CD14-positive monocyte (primary cell): ENCODE data around the gene KYNU. TPM values are rescaled to one million over a fixed set of nuclear protein-coding genes. Genes with fewer than 3 reads are reported as not detected.
A peak's percentile ranks its signal among the peaks of the same experiment; 100 is the strongest.
"Not testable (repeated sequence)": the region's sequence is repeated elsewhere in the genome, so short reads cannot be mapped to it uniquely, and the experiment has no call there.

ENCODE experiments used
- DNase-seq, 3 donors: peaks; one replicate each; pipeline ENCODE4 v3.0.0-alpha.2; 2011 to 2022
- H2AFZ ChIP-seq: 2 replicates; pipeline ENCODE4 v1.6.0; 2012; ENCODE audit warnings: mild to moderate bottlenecking, low read depth, low read length, inconsistent platforms; ENCODE audit not compliant: insufficient read depth, poor library complexity, severe bottlenecking
- H3K27ac ChIP-seq, 2 donors: 1 replicate in 1 of 2; 2 replicates in 1 of 2; pipeline ENCODE4 v1.5.1; 2012 to 2013; ENCODE audit warnings: low read length in 2 of 2, control low read depth in 1 of 2, inconsistent platforms in 1 of 2, low read depth in 1 of 2, mild to moderate bottlenecking in 1 of 2
- H3K27me3 ChIP-seq, 2 donors: one replicate each; pipeline versions ENCODE4 v1.6.0 to v1.6.1; 2011 to 2013; ENCODE audit warnings: low read length in 2 of 2; ENCODE audit not compliant: control insufficient read depth in 2 of 2, insufficient read depth in 2 of 2
- H3K36me3 ChIP-seq, 2 donors: replicated peaks in 1 of 2; 1 replicate in 1 of 2; 2 replicates in 1 of 2; pipeline versions ENCODE4 v1.5.1 to v1.6.1; 2012 to 2013; ENCODE audit warnings: low read length in 2 of 2, control low read depth in 1 of 2, inconsistent platforms in 1 of 2, mild to moderate bottlenecking in 1 of 2; ENCODE audit not compliant: insufficient read depth in 2 of 2, control insufficient read depth in 1 of 2
- H3K4me1 ChIP-seq, 2 donors: 1 replicate in 1 of 2; 2 replicates in 1 of 2; pipeline versions ENCODE4 v1.5.1 to v1.6.1; 2012 to 2013; ENCODE audit warnings: low read length in 2 of 2, control low read depth in 1 of 2, inconsistent platforms in 1 of 2, mild to moderate bottlenecking in 1 of 2, moderate library complexity in 1 of 2; ENCODE audit not compliant: insufficient read depth in 2 of 2, control insufficient read depth in 1 of 2
- H3K4me2 ChIP-seq: replicated peaks from 2 replicates; pipeline ENCODE3; 2012; ENCODE audit warnings: low read length, moderate library complexity, mild to moderate bottlenecking; ENCODE audit not compliant: poor library complexity, severe bottlenecking; ENCODE audit errors: extremely low read depth
- H3K4me3 ChIP-seq, 3 experiments: fragments of 200-600 bp in 1 of 3; sonication (generic) in 1 of 3; replicated peaks in 1 of 3; 1 replicate in 2 of 3; 2 replicates in 1 of 3; pipeline ENCODE4 v1.5.1; 2011 to 2013; ENCODE audit warnings: low read length in 3 of 3, mild to moderate bottlenecking in 3 of 3, control low read depth in 2 of 3, low read depth in 2 of 3, inconsistent platforms in 1 of 3, moderate library complexity in 1 of 3
- H3K79me2 ChIP-seq: 2 replicates; pipeline ENCODE4 v1.6.0; 2012; ENCODE audit warnings: mild to moderate bottlenecking, control low read depth, inconsistent platforms, low read length, moderate library complexity; ENCODE audit not compliant: insufficient read depth
- H3K9ac ChIP-seq: 2 replicates; pipeline ENCODE4 v1.6.0; 2017; ENCODE audit warnings: low read length, mild to moderate bottlenecking; ENCODE audit not compliant: insufficient read depth, poor library complexity, severe bottlenecking
- H3K9me3 ChIP-seq, 2 donors: replicated peaks in 1 of 2; 1 replicate in 1 of 2; 2 replicates in 1 of 2; pipeline versions ENCODE4 v1.5.1 to v1.6.1; 2012 to 2013; ENCODE audit warnings: low read length in 2 of 2, control low read depth in 1 of 2; ENCODE audit not compliant: control insufficient read depth in 1 of 2, insufficient read depth in 1 of 2
- H4K20me1 ChIP-seq: 2 replicates; pipeline ENCODE4 v1.6.0; 2012; ENCODE audit warnings: mild to moderate bottlenecking, low read length, control low read depth, moderate library complexity; ENCODE audit not compliant: insufficient read depth
- H3K27ac Mint-ChIP-seq, 7 donors: one replicate each; pipeline ENCODE4 v1.8.0; 2020; ENCODE audit warnings: mild to moderate bottlenecking in 7 of 7, mixed read lengths in 7 of 7, moderate library complexity in 6 of 7, inconsistent platforms in 2 of 7
- H3K27me3 Mint-ChIP-seq, 3 donors: one replicate each; pipeline ENCODE4 v1.8.0; 2021 to 2022; ENCODE audit warnings: low read depth in 3 of 3, mild to moderate bottlenecking in 3 of 3, mixed read lengths in 3 of 3, moderate library complexity in 3 of 3, inconsistent platforms in 1 of 3
- H3K36me3 Mint-ChIP-seq, 2 donors: one replicate each; pipeline ENCODE4 v1.8.0; 2020; ENCODE audit warnings: mixed read lengths in 2 of 2, inconsistent platforms in 1 of 2, mild to moderate bottlenecking in 1 of 2
- H3K4me1 Mint-ChIP-seq: one replicate; pipeline ENCODE4 v1.8.0; 2020; ENCODE audit warnings: mild to moderate bottlenecking, mixed read lengths
- H3K4me3 Mint-ChIP-seq, 2 donors: one replicate each; pipeline ENCODE4 v1.8.0; 2020; ENCODE audit warnings: mild to moderate bottlenecking in 2 of 2, mixed read lengths in 2 of 2, moderate library complexity in 1 of 2
- H3K9me3 Mint-ChIP-seq, 7 donors: one replicate each; pipeline ENCODE4 v1.8.0; 2020 to 2022; ENCODE audit warnings: mixed read lengths in 7 of 7, mild to moderate bottlenecking in 6 of 7, moderate library complexity in 6 of 7, inconsistent platforms in 2 of 7
- CTCF ChIP-seq: fragments of 200-600 bp; IDR thresholded peaks from one replicate; pipeline ENCODE4 v1.8.0; 2022; ENCODE audit warnings: antibody characterized with exemption, mild to moderate bottlenecking
- WGBS: methylation state at CpG from one replicate; pipeline ENCODE4 v1.1.5; 2013; ENCODE audit warnings: missing lambda C conversion rate; ENCODE audit not compliant: insufficient coverage; 5-methylcytosine and 5-hydroxymethylcytosine counted together
- intact Hi-C, 2 donors: fragments of 100-400 bp; cut with micrococcal nuclease; formaldehyde crosslinking; loops; one replicate each; pipeline versions ENCODE4 v1.15.0 to v1.15.1; 2023
- polyA plus RNA-seq, 3 donors: library from polyadenylated mRNA; depleted of rRNA in 1 of 3; unstranded in 2 of 3; stranded (reverse) in 1 of 3; fragments of 300-500 nt in 2 of 3; fragments of >200 nt in 1 of 3; fragmentation: Illumina TruSeq in 2 of 3; gene quantifications; 1 replicate in 2 of 3; 2 replicates in 1 of 3; pipeline ENCODE4 v1.2.3, GENCODE V29; 2012 to 2021

Gene KYNU
- polyA plus RNA-seq, 3 donors = 40.7 to 132 (median 131) TPM

DNA sequence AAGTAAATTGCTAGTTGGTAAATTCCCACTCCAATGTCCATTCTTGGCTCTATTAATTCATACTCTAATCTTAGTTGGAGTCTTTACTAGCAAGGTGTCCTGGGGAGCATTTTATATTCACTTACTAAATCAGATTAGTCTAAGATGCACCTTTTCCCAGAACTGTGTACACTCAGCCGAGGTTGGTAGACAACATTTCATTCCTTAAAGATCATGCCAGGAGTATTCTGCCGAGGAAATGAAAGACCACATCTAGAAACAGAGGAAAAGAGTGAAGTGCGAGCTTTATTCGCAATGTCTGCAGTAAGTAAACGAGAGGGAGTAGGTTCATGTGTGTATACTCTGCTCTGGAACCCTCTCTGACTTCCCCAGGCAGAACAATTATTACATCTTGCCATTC lies 14.6 kb upstream of the KYNU start:
- peaks cover 56% of the 10 kb centered on the region for H3K4me1 Mint-ChIP-seq
- intact Hi-C loops = no loop called here

GRCh38 chr2:142863485-142863961 lies 13.9 kb upstream of the KYNU start:
- peak in 1 of 3 donors; percentile 29 for DNase-seq
- no peaks in the 10 kb centered on the region for H3K27me3 Mint-ChIP-seq
- no CpG with 5 or more reads among the region's 2 CpGs for WGBS
- H3K9me3 ChIP-seq = no peaks in the 10 kb centered on the region
- peak overlapping the region in 1 of 2 donors; percentile 37 for H3K27ac ChIP-seq
- no peaks in the 10 kb centered on the region for H3K27me3 ChIP-seq
- intact Hi-C loops = no loop called here
- no peaks in the 10 kb centered on the region for H3K9me3 Mint-ChIP-seq
- peak overlapping the region; percentile 6 for H2AFZ ChIP-seq
- H3K27ac Mint-ChIP-seq = peak overlapping the region in 6 of 7 donors; percentile 0 to 90 (median 22)
- H3K4me1 ChIP-seq = peaks cover 47 to 60% of the 10 kb centered on the region in 2 donors
- H3K36me3 ChIP-seq = no peaks in the 10 kb centered on the region
- H4K20me1 ChIP-seq = no peaks in the 10 kb centered on the region
- H3K9ac ChIP-seq = no peak overlapping the region
- H3K79me2 ChIP-seq = peaks cover 4% of the 10 kb centered on the region
- peak overlapping the region; percentile 44 for H3K4me2 ChIP-seq
- H3K4me3 ChIP-seq = peak overlapping the region in 1 of 3 experiments; percentile 41
- no peak for TF ChIP-seq CTCF
- peak overlapping the region; percentile 62 for H3K4me3 Mint-ChIP-seq
- peaks cover 7 to 9% of the 10 kb centered on the region in 2 donors for H3K36me3 Mint-ChIP-seq
- H3K4me1 Mint-ChIP-seq = peaks cover 56% of the 10 kb centered on the region

More for the DNA sequence above, 14.6 kb upstream of the KYNU start:
- no peak for TF ChIP-seq CTCF
- no peaks in the 10 kb centered on the region for H3K9me3 ChIP-seq
- H3K36me3 ChIP-seq = no peaks in the 10 kb centered on the region
- H3K79me2 ChIP-seq = peaks cover 4% of the 10 kb centered on the region
- DNase-seq = no peak
- Mint-ChIP-seq H3K9me3 (no peaks in the 10 kb centered on the region), H3K27me3 (no peaks in the 10 kb centered on the region), H3K27ac (no peak overlapping the region), H3K4me3 (no peak overlapping the region), H3K36me3 (peaks cover 6 to 8% of the 10 kb centered on the region in 2 donors)
- no peaks in the 10 kb centered on the region for H4K20me1 ChIP-seq
- H3K27me3 ChIP-seq = no peaks in the 10 kb centered on the region
- WGBS = no CpG with 5 or more reads among the region's 5 CpGs
- no peak overlapping the region for H3K4me2 ChIP-seq
- no peak overlapping the region for H2AFZ ChIP-seq
- H3K27ac ChIP-seq = no peak overlapping the region
- H3K4me1 ChIP-seq = peaks cover 44 to 60% of the 10 kb centered on the region in 2 donors
- H3K9ac ChIP-seq = no peak overlapping the region
- no peak overlapping the region for H3K4me3 ChIP-seq

DNA sequence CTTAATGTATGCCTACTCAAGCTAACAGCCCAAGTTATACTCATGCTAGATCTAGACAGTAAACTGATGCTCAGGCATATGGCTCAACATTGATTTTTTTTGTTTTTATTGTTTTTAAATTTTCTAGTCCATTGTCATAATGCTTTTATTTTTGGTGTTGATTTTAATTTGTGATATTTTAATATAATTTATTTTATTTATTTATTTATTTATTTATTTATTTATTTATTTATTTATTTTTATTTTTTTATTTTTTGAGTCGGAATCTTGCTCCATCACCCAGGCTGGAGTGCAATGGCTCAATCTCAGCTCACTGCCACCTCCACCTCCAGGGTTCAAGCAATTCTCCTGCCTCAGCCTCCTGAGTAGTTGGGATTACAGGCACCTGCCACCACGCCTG lies 12.9 kb upstream of the KYNU start:
- peaks cover 10 to 13% of the 10 kb centered on the region in 2 donors for H3K36me3 Mint-ChIP-seq
- WGBS = no CpG with 5 or more reads among the region's 2 CpGs
- peak overlapping the region in 1 of 2 donors; percentile 49 for H3K4me3 Mint-ChIP-seq
- H3K27me3 ChIP-seq, H3K36me3 ChIP-seq, H3K4me2 ChIP-seq, intact Hi-C loops, H3K79me2 ChIP-seq, H4K20me1 ChIP-seq, H3K27me3 Mint-ChIP-seq, H3K9me3 Mint-ChIP-seq, H2AFZ ChIP-seq, H3K9me3 ChIP-seq, DNase-seq, H3K9ac ChIP-seq: not testable (repeated sequence)
- Histone ChIP-seq H3K4me1 (peaks cover 54 to 62% of the 10 kb centered on the region in 2 donors), H3K27ac (peak overlapping the region in 1 of 2 donors; percentile 37), H3K4me3 (peak overlapping the region in 1 of 3 experiments; percentile 73)
- H3K4me1 Mint-ChIP-seq = peaks cover 57% of the 10 kb centered on the region
- peak overlapping the region in 4 of 7 donors; percentile 28 to 100 (median 78) for H3K27ac Mint-ChIP-seq
